Uterus (tissue), 4 donors: ENCODE measurements around the gene MASP1. TPM values are rescaled to one million over a fixed set of nuclear protein-coding genes. Genes with fewer than 3 reads are reported as not detected.

ENCODE experiments used
- DNase-seq, 2 donors: peaks; one replicate each; pipeline ENCODE4 v3.0.0-alpha.2; 2019 to 2020
- H3K27ac ChIP-seq, 2 donors: fragments of 200-600 bp; sonication (generic); 1 replicate in 1 of 2; 2 replicates in 1 of 2; pipeline ENCODE4 v1.5.1; 2016 to 2018
- H3K27me3 ChIP-seq, 2 donors: fragments of 200-600 bp; sonication (generic); one replicate each; pipeline ENCODE4 v1.5.1; 2018 to 2019; ENCODE audit warnings: control low read depth in 1 of 2
- H3K36me3 ChIP-seq, 2 donors: fragments of 200-600 bp; sonication (generic); one replicate each; pipeline ENCODE4 v1.5.1; 2019; ENCODE audit warnings: control low read depth in 1 of 2
- H3K4me1 ChIP-seq, 2 donors: fragments of 200-600 bp; sonication (generic); one replicate each; pipeline ENCODE4 v1.5.1; 2018 to 2019; ENCODE audit warnings: control low read depth in 1 of 2
- H3K4me3 ChIP-seq, 2 donors: fragments of 200-600 bp; sonication (generic); 1 replicate in 1 of 2; 2 replicates in 1 of 2; pipeline ENCODE4 v1.5.1; 2018 to 2019; ENCODE audit warnings: mild to moderate bottlenecking in 1 of 2
- H3K9me3 ChIP-seq, 2 donors: fragments of 200-600 bp; sonication (generic); one replicate each; pipeline ENCODE4 v1.5.1; 2019; ENCODE audit warnings: control low read depth in 1 of 2
- POLR2A ChIP-seq, 2 donors: fragments of 450-650 bp; IDR thresholded peaks; one replicate each; pipeline ENCODE4 v1.6.1; 2016; ENCODE audit warnings: antibody characterized with exemption in 2 of 2, mild to moderate bottlenecking in 1 of 2, moderate library complexity in 1 of 2
- intact Hi-C: fragments of 100-400 bp; cut with DNase I; formaldehyde crosslinking; loops from one replicate; pipeline ENCODE4 v1.15.1; 2023; ENCODE audit warnings: low total_unique reads
- total RNA-seq, 4 donors: library from RNA; depleted of rRNA in 3 of 4; stranded (reverse); fragments of >200 nt in 3 of 4; gene quantifications; one replicate each; pipeline versions ENCODE4 v1.1.0 to v1.2.4, GENCODE V29; 2014 to 2023
- TF ChIP-seq, protein P1 (sequence below), 4 experiments: fragments of 200-600 bp in 2 of 4; fragments of 450-650 bp in 2 of 4; sonication (generic) in 2 of 4; IDR thresholded peaks; one replicate each; pipeline ENCODE4 v1.5.1; 2016 to 2019; ENCODE audit warnings: antibody characterized with exemption in 4 of 4, mild to moderate bottlenecking in 2 of 4, moderate library complexity in 1 of 4
- donor health status: DM: yes; HTN: yes; CAD: no.

MASP1 gene
- total RNA-seq, 4 donors from 2014 or later: 25.3 to 121 (median 84.4) TPM

DNA sequence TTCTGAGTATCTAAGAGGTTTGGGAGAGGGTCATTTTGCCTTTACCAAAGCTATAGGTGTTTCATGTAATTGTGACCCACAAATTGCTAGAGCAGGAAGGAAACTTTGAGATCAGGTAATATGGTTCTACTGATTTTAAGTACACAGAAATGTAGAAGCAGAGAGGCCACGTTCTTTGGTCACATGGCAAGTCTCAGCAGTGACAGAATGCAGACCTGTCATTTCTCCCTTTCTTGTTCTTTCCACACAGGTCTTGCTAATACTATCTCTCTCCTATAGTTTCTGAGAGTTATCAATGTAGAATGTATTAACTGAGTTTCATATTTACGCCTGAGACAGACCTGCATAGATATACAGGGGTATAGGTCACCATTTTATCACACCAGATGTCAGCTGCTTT is 105.2 kb downstream of the MASP1 start:
- H3K4me3 ChIP-seq: no peak overlapping the region
- no peaks in the 10 kb centered on the region for H3K36me3 ChIP-seq
- H3K27ac ChIP-seq: peak overlapping the region; percentile 72 to 74
- TF ChIP-seq, protein P1, sequence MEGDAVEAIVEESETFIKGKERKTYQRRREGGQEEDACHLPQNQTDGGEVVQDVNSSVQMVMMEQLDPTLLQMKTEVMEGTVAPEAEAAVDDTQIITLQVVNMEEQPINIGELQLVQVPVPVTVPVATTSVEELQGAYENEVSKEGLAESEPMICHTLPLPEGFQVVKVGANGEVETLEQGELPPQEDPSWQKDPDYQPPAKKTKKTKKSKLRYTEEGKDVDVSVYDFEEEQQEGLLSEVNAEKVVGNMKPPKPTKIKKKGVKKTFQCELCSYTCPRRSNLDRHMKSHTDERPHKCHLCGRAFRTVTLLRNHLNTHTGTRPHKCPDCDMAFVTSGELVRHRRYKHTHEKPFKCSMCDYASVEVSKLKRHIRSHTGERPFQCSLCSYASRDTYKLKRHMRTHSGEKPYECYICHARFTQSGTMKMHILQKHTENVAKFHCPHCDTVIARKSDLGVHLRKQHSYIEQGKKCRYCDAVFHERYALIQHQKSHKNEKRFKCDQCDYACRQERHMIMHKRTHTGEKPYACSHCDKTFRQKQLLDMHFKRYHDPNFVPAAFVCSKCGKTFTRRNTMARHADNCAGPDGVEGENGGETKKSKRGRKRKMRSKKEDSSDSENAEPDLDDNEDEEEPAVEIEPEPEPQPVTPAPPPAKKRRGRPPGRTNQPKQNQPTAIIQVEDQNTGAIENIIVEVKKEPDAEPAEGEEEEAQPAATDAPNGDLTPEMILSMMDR (IDR thresholded peaks at IDR 0.05): no peak
- no peak for TF ChIP-seq POLR2A (IDR thresholded peaks at IDR 0.05)
- intact Hi-C loops: no loop called here
- no peaks in the 10 kb centered on the region for H3K27me3 ChIP-seq
- no peaks in the 10 kb centered on the region for H3K4me1 ChIP-seq
- DNase-seq: no peak
- no peaks in the 10 kb centered on the region for H3K9me3 ChIP-seq

DNA sequence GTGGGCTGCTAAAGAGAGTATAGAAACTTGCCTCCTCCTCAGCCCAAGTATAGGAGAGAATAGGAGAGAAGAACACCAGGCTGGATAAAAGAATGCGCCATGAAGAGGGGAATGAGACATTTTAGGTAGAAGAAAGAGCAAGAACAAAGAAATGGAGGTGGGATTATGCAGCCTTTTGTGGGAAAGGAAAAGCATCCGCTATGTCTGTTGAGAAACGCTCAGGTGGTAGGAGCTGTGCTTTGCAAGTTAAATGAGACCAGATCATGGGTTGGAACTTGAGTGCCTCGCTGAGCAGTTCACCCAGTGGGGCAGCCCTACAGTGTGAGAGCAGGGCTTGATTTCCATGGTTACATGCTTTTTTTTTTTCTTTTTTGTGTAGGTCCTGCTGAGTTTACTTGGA is 105.8 kb downstream of the MASP1 start:
- H3K27me3 ChIP-seq: no peaks in the 10 kb centered on the region
- TF ChIP-seq, protein P1 (IDR thresholded peaks at IDR 0.05): no peak
- no peak for TF ChIP-seq POLR2A (IDR thresholded peaks at IDR 0.05)
- H3K4me3 ChIP-seq: no peak overlapping the region
- peak overlapping the region; percentile 72 to 74 for H3K27ac ChIP-seq
- intact Hi-C loops: no loop called here
- no peak for DNase-seq
- no peaks in the 10 kb centered on the region for H3K36me3 ChIP-seq
- H3K4me1 ChIP-seq: no peaks in the 10 kb centered on the region
- H3K9me3 ChIP-seq: no peaks in the 10 kb centered on the region

Other genes with a start within 250 kb of the MASP1 start
- 100 to 1,000 TPM in 1 of 4 donors, 10 to 100 TPM in 1, 1 to 10 TPM in 2; 3.5 to 145 (median 10.1) TPM for gene RPL39L, start 152.2 kb downstream of the MASP1 start, total RNA-seq
- gene RTP1, start 94.3 kb downstream of the MASP1 start, total RNA-seq: not detected
- gene RTP4, start 76.6 kb upstream of the MASP1 start, total RNA-seq: 1 to 10 TPM in 3 of 4 donors, under 1 TPM in 1; 0.51 to 5.1 (median 1.8) TPM